ENCODE data around the gene MTURN. TPM values are rescaled to one million over a fixed set of nuclear protein-coding genes. Genes with fewer than 3 reads are reported as not detected.

Gene MTURN
- total and polyA plus RNA-seq, 10 of the 15 experiments (the other 5 are each of a cell fraction or from before 2014, with no cell fraction given), result 0.52 to 5.0 (median 3.3) TPM

DNA sequence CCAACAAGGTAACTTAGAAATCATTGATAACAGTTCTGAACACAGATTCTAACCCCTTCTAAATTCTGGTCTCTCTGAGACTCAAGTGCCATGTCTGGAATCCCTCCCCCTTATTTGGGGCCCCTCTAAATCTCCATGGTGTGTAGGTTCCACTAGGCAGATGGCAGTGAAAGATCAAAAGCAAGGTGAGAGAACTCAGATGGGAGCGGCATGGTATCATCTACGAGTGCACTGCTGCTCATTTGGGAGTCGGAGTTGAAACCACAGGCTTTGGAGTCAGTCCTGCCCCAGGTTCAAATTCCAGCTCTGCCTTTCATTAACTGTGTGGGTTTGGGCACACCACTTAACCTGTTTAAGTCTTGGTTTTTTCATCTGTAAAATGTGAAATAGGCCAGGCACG lies 72.6 kb downstream of the MTURN start:
- in situ Hi-C loops (cut with MboI), result no loop called here
- H3K27ac ChIP-seq (ENCODE audit: control insufficient read depth, insufficient read depth), result no peak overlapping the region

DNA sequence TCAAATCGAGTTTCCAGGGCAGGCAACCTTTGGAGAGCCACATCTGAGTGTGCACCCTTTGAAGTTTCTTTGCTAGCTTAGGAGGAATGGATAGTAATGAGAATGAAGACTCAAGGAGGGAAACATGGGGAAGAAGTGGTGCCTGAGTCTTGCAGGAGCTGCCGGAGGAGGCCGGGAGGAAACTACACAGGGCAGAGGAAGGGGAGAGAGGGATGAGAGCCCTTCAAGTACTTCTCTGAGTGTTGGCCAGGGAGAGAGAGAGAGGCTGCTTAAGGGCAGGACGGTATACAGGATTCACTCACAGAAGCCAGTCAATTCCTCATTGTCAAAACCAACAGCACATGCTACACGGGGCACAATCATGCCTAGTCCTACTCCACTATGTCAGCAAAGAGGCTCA lies 75.2 kb downstream of the MTURN start:
- Histone ChIP-seq H4K20me1 (ENCODE audit: control insufficient read depth, insufficient read depth) (no peaks in the 10 kb centered on the region), H3K4me3 (no peak overlapping the region), H2AFZ (ENCODE audit: control insufficient read depth, low read depth, low read length) (no peak overlapping the region), H3K4me1 (ENCODE audit: control insufficient read depth, insufficient read depth, low read length) (peaks cover 12% of the 10 kb centered on the region; the same call in 1 of the 2 replicates), H3K27ac (ENCODE audit: control insufficient read depth, insufficient read depth) (no peak overlapping the region), H3K4me2 (ENCODE audit: control insufficient read depth, insufficient read depth) (no peak overlapping the region), H3K36me3 (ENCODE audit: control insufficient read depth in 2 of 2, insufficient read depth in 2 of 2, low read length in 1 of 2) (no peaks in the 10 kb centered on the region), H3K9ac (ENCODE audit: control insufficient read depth, insufficient read depth, low read length) (no peak overlapping the region), H3K9me3 (replicated peaks; ENCODE audit: control insufficient read depth, insufficient read depth, low read length) (no peaks in the 10 kb centered on the region; the same call in 2 of the 3 replicates), H3K27me3 (replicated peaks in 1 of 2; ENCODE audit: control insufficient read depth in 2 of 2, insufficient read depth in 2 of 2, low read length in 1 of 2) (no peaks in the 10 kb centered on the region), H3K79me2 (ENCODE audit: control insufficient read depth, insufficient read depth, low read length) (no peaks in the 10 kb centered on the region)
- SMC1A ChIA-PET (ENCODE audit: uncharacterized antibody, unreplicated experiment), result no interaction called here
- POLR2A ChIA-PET, result no interaction called here
- DNase-seq (ENCODE audit: low read depth, low spot score) (no peak), FAIRE-seq (no peak), ATAC-seq (no peak)
- BruUV-seq (replicated peaks), result no TSS peak
- intact Hi-C loops (cut with micrococcal nuclease; ENCODE audit: unreplicated experiment), result loop anchor here (5.0 kb wide), 1 partner anchor 33 kb away; no protein-coding TSS in a partner anchor
- in situ Hi-C loops (cut with MboI), result no loop called here
- CTCF ChIA-PET, result interaction anchor here (0.6 kb wide), 1 partner anchor 70 kb away, joined by 4 read pairs; no protein-coding TSS in a partner anchor
- WGBS (ENCODE audit: insufficient coverage, insufficient replicate concordance, low lambda C conversion rate, missing lambda C conversion rate), result 87% methylated on average over 5 of the region's 5 CpGs
- RAD21 ChIA-PET (ENCODE audit: unreplicated experiment), result no interaction called here
- no peak for TF ChIP-seq SRF (IDR thresholded peaks at IDR 0.05; ENCODE audit: low read depth in 2 of 2, low read length in 2 of 2)
- no peak for TF ChIP-seq ZNF622 (IDR thresholded peaks at IDR 0.05)
- no peak for TF ChIP-seq MEF2A (IDR thresholded peaks at IDR 0.05; ENCODE audit: insufficient read depth, low read depth, low read length)
- no peak for TF ChIP-seq CBX5 (IDR thresholded peaks at IDR 0.05; ENCODE audit: low read depth)
- TF ChIP-seq MEF2B (IDR thresholded peaks at IDR 0.05; ENCODE audit: partially characterized antibody, poor library complexity, severe bottlenecking), result no peak
- TF ChIP-seq POLR2A (IDR thresholded peaks at IDR 0.05; ENCODE audit: low read depth, low read length), result no peak
- TF ChIP-seq, protein P1, sequence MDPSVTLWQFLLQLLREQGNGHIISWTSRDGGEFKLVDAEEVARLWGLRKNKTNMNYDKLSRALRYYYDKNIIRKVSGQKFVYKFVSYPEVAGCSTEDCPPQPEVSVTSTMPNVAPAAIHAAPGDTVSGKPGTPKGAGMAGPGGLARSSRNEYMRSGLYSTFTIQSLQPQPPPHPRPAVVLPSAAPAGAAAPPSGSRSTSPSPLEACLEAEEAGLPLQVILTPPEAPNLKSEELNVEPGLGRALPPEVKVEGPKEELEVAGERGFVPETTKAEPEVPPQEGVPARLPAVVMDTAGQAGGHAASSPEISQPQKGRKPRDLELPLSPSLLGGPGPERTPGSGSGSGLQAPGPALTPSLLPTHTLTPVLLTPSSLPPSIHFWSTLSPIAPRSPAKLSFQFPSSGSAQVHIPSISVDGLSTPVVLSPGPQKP (IDR thresholded peaks at IDR 0.05; ENCODE audit: low read depth, low read length), result no peak
- no peak for TF ChIP-seq ZNF384 (IDR thresholded peaks at IDR 0.05; ENCODE audit: borderline replicate concordance, low read depth, low read length)
- TF ChIP-seq, protein P2, sequence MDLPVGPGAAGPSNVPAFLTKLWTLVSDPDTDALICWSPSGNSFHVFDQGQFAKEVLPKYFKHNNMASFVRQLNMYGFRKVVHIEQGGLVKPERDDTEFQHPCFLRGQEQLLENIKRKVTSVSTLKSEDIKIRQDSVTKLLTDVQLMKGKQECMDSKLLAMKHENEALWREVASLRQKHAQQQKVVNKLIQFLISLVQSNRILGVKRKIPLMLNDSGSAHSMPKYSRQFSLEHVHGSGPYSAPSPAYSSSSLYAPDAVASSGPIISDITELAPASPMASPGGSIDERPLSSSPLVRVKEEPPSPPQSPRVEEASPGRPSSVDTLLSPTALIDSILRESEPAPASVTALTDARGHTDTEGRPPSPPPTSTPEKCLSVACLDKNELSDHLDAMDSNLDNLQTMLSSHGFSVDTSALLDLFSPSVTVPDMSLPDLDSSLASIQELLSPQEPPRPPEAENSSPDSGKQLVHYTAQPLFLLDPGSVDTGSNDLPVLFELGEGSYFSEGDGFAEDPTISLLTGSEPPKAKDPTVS (IDR thresholded peaks at IDR 0.05; ENCODE audit: low read depth, low read length), result no peak
- no peak for TF ChIP-seq MYB (IDR thresholded peaks at IDR 0.05; ENCODE audit: borderline replicate concordance, low read depth, low read length)
- TF ChIP-seq, protein P3, sequence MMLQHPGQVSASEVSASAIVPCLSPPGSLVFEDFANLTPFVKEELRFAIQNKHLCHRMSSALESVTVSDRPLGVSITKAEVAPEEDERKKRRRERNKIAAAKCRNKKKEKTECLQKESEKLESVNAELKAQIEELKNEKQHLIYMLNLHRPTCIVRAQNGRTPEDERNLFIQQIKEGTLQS (IDR thresholded peaks at IDR 0.05; ENCODE audit: borderline replicate concordance, extremely low read depth, low read depth, low read length), result no peak

More for the DNA sequence above, 72.6 kb downstream of the MTURN start:
- no peaks in the 10 kb centered on the region for H3K27me3 ChIP-seq (replicated peaks in 1 of 2; ENCODE audit: control insufficient read depth in 2 of 2, insufficient read depth in 2 of 2, low read length in 1 of 2)
- ChIA-PET RAD21 (ENCODE audit: unreplicated experiment) (no interaction called here), POLR2A (interaction anchor here (0.8 kb wide), 1 partner anchor 26 kb away, joined by 3 read pairs; no protein-coding TSS in a partner anchor), SMC1A (ENCODE audit: uncharacterized antibody, unreplicated experiment) (interaction anchor here (0.7 to 1.9 kb wide), 9 partner anchors 7 to 66 kb away, joined by 3 to 6 read pairs (median 3); no protein-coding TSS in a partner anchor), CTCF (interaction anchor here (0.8 to 1.2 kb wide), 2 partner anchors 10 to 25 kb away, joined by 3 to 4 read pairs; no protein-coding TSS in a partner anchor)
- intact Hi-C loops (cut with micrococcal nuclease; ENCODE audit: unreplicated experiment), result no loop called here
- H3K4me1 ChIP-seq (ENCODE audit: control insufficient read depth, insufficient read depth, low read length), result peaks cover 8% of the 10 kb centered on the region; the same call in 1 of the 2 replicates
- no peak for ATAC-seq
- no peaks in the 10 kb centered on the region for H3K79me2 ChIP-seq (ENCODE audit: control insufficient read depth, insufficient read depth, low read length)
- no peak for FAIRE-seq
- no peak overlapping the region for H2AFZ ChIP-seq (ENCODE audit: control insufficient read depth, low read depth, low read length)
- H3K9me3 ChIP-seq (replicated peaks; ENCODE audit: control insufficient read depth, insufficient read depth, low read length), result no peaks in the 10 kb centered on the region; the same call in 2 of the 3 replicates
- 77% methylated on average over 4 of the region's 4 CpGs for WGBS (ENCODE audit: insufficient coverage, insufficient replicate concordance, low lambda C conversion rate, missing lambda C conversion rate)
- H4K20me1 ChIP-seq (ENCODE audit: control insufficient read depth, insufficient read depth), result no peaks in the 10 kb centered on the region
- no peak overlapping the region for H3K4me3 ChIP-seq
- H3K36me3 ChIP-seq (ENCODE audit: control insufficient read depth in 2 of 2, insufficient read depth in 2 of 2, low read length in 1 of 2), result no peaks in the 10 kb centered on the region
- no peak overlapping the region for H3K9ac ChIP-seq (ENCODE audit: control insufficient read depth, insufficient read depth, low read length)
- no peak for DNase-seq (ENCODE audit: low read depth, low spot score)
- no peak for TF ChIP-seq CBX3 (IDR thresholded peaks at IDR 0.05; ENCODE audit: borderline replicate concordance, low read depth)
- TF ChIP-seq, protein P4, sequence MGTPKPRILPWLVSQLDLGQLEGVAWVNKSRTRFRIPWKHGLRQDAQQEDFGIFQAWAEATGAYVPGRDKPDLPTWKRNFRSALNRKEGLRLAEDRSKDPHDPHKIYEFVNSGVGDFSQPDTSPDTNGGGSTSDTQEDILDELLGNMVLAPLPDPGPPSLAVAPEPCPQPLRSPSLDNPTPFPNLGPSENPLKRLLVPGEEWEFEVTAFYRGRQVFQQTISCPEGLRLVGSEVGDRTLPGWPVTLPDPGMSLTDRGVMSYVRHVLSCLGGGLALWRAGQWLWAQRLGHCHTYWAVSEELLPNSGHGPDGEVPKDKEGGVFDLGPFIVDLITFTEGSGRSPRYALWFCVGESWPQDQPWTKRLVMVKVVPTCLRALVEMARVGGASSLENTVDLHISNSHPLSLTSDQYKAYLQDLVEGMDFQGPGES (IDR thresholded peaks at IDR 0.05), result no peak
- no TSS peak for BruUV-seq (replicated peaks)
- no peak overlapping the region for H3K4me2 ChIP-seq (ENCODE audit: control insufficient read depth, insufficient read depth)

Measured in GM12878 (cell line).